Stimulated activated CD8-positive, alpha-beta memory T cell treated with anti-CD3 and anti-CD28 coated beads, Interleukin-2, amount 100 ng/mL, for 1 hour (primary cell): ENCODE measurements around the gene SLC6A8.
"Not testable (repeated sequence)": the region's sequence is repeated elsewhere in the genome, so short reads cannot be mapped to it uniquely, and the experiment has no call there.

Experiments
- DNase-seq, 2 donors: peaks; one replicate each; pipeline ENCODE4 v3.0.0-alpha.2; 2020; ENCODE audit warnings: low read depth in 2 of 2

The SLC6A8 gene

GRCh38 chrX:153706799-153707198, 19.1 kb downstream of the SLC6A8 start:
- DNase-seq: no peak

GRCh38 chrX:153707406-153707805, 19.7 kb downstream of the SLC6A8 start:
- DNase-seq: no peak

DNA sequence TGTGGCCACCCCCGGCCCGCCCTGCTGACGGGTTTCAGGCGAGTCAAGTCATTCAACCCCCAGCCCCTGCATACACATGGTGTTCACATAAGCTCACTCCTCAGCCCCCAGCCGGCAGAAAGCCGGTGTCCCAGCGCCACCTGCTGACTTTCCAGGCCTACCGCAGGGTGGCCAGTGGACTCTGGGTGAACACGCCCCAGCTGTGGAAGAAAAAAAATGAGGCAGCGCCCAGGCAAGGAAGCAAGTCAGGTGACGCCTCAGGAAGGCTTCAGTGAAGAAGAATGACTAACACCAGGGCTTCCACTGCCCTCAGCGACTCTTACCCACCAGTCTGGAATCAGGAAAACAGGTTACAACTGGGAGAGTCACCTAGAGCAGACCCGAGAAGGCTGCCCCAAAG, 20.7 kb downstream of the SLC6A8 start:
- DNase-seq: no peak

- DNase-seq: no peak
These were observed 22.3 kb downstream of the SLC6A8 start for GRCh38 chrX:153709726-153710674.

DNA sequence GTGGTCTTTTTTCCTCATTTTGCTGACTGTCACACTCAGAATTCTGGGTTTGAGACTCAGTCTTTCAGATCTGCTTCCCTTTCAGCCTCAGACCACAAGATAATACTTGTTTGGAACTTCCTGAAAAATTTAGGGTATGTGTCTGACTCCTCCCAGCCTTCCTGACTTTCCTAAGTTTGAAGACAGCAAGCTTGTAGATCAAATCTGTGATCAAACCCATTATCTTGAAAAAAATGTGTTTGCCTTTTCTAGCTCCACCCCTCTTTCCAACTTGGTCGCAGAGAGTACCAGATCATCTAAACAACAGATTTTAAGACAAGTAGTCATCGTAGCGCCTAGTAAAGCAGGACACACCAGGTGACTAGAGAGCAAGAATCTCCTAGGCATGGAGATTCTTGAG, 26.5 kb downstream of the SLC6A8 start:
- DNase-seq: no peak

- DNase-seq: no peak
These were observed 29.7 kb downstream of the SLC6A8 start for GRCh38 chrX:153717445-153717844.

- DNase-seq: no peak
These were observed 31.5 kb downstream of the SLC6A8 start for GRCh38 chrX:153719238-153719637.

- DNase-seq: no peak
These were observed 32.0 kb downstream of the SLC6A8 start for GRCh38 chrX:153719701-153720100.

DNA sequence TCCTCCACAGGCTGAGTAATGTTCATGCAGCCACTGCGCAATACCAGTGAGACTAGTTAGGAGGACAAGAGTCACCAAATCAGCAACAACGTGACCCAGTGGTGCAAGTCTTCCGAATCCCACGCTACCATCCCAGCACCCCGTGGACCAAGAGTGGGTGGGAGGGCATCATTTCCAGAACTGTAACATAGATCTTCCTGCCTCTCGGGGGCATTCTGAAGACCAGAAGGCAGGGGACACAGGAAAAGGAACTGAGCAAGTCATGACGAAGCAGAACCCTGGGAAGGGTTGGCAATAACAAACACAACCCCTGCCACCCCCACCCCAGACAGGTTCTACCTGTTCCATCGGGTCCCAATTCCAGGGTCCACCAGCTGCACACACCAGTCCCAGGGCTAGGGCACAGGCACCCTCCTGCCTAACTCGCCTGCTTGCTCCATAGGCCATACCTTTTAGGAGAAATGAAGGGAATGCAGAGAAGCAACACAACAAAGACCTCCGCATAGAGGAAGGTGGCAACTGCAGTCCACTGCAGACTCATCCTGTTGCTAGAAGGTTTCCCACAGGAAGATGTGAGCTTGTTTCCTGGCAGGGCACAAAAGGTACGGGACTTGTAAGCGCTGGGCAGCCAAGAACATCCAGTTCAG, 35.1 kb downstream of the SLC6A8 start:
- no peak for DNase-seq

- DNase-seq: peak in 1 of 2 donors; percentile 34
These were observed 35.9 kb downstream of the SLC6A8 start for GRCh38 chrX:153723351-153724251.

DNA sequence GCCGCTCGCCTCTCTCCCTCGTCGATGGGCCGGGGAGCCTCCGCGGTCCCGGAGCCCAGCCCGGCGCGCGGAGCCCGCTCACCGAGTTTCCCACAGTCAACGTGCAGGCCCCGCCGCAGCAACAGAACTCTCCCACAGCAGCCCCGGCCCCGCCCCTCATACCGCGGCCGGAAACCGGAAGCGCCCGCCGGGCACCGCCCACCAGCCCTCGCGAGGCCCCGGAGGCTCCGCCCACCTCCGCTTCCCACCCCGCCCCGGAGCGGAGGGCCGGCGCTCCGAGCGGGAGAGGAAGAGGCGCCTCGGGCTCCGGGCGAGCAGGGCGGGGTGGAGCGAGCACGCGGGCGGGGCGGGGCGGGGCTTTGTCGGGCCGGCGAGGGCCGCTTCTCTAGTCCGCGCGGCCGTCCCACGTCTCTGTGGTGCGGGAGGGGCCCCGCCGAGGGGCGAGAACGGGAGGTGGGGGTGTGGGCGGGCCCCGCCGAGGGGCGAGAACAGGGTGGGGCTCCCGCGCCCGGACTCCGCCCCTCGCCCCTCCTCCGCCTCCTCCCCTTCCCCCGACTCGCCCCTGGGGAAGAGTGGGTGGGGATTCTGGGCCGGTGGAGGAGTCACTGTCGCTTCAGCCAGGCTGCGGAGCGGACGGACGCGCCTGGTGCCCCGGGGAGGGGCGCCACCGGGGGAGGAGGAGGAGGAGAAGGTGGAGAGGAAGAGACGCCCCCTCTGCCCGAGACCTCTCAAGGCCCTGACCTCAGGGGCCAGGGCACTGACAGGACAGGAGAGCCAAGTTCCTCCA, 36.7 kb downstream of the SLC6A8 start, which contains the start of the genes ABCD1 and BCAP31:
TSS of gene ABCD1 (plus strand) at position 605 of the 787 bp plus-strand sequence. CDS start 411 bp downstream, outside the sequence.
TSS of gene BCAP31 (minus strand) at position 136 of the 787 bp plus-strand sequence. CDS start 1,143 bp downstream, outside the sequence.
- DNase-seq: peak; percentile 76 to 77

DNA sequence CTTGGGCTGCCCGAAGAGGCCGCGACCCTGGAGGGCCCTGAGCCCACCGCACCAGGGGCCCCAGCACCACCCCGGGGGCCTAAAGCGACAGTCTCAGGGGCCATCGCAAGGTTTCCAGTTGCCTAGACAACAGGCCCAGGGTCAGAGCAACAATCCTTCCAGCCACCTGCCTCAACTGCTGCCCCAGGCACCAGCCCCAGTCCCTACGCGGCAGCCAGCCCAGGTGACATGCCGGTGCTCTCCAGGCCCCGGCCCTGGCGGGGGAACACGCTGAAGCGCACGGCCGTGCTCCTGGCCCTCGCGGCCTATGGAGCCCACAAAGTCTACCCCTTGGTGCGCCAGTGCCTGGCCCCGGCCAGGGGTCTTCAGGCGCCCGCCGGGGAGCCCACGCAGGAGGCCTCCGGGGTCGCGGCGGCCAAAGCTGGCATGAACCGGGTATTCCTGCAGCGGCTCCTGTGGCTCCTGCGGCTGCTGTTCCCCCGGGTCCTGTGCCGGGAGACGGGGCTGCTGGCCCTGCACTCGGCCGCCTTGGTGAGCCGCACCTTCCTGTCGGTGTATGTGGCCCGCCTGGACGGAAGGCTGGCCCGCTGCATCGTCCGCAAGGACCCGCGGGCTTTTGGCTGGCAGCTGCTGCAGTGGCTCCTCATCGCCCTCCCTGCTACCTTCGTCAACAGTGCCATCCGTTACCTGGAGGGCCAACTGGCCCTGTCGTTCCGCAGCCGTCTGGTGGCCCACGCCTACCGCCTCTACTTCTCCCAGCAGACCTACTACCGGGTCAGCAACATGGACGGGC, 37.5 kb downstream of the SLC6A8 start:
- no peak for DNase-seq

- no peak for DNase-seq
These were observed 38.1 kb downstream of the SLC6A8 start for GRCh38 chrX:153725832-153726285.

DNA sequence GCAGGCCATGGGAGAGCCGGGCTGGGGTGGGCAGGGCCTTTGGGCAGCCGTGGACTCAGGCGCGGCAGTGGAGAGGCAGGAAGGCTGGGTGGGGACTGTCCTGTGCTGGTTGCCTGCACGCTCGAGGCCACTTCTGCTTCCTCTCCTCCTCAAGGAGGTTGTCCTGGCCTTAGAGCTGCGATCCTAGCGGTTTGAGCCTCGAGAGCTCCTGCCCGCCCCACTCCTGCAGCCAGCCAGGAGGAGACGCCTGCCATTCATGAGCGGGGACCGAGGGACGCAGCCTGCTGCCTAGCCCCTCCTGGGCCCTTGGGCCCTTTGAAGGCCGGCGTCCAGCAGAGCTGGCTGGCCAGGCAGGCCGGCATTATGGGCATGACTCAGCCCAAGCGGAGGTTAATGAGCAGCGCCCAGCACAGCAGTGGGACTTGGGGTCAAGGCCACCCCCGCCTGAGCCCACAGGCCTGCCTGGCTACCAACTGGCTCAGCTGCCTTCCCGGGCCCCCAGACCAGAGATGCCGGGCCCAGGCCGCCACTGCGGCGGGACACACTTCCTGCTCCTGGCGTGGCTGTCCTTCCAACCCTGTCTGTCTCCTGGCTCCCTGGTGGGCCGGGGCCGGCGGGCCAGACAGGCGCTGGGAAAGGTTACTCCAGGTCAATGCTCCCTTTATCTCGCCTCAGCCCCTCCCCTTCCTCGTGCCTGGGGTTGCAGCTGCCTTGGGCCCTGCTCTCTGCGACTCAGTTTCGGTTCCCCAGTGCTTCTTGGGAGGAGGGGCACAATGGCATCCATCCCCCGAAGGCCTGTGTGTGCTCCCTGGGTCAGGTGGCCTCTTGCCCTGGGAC, 38.8 kb downstream of the SLC6A8 start:
- no peak for DNase-seq

DNA sequence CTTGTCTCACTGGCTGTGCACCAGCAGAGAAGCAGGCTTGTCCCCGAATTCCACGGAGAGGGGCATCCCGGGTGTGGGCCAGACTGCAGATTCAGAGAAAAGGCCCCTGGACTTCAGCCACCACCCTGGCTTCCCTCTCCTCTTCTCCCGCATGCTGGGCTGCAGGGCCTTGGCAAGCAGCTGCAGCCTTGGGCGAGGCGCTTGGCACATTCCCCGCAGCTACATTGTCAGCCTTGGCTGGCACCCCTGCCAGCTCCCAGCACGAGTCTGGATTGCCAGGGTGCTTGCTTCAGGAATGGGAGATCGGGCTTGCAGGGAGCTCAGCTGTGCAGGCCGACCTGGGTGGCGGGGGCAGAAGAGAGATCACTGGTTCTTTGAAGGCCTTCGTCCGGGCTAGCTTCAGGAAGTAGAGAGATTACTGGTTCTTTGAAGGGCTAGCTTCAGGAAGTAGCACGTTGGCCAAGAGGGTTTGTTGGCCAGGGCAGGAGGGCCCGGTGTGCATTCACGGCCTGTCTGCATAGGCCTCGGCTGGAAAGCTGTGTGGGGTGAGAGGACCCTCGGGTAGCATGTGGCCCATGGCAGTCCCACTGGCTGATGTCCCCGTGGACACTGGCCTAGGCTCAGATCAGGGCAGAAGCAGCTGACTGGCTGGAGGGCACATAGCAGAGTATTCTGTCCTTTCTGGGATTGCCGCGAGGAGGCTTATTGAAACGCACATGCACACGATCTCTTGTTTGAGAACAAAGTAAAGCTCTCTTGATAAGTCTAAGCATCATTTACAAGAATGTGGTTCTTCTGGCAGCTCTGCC, 39.6 kb downstream of the SLC6A8 start:
- DNase-seq: no peak

DNA sequence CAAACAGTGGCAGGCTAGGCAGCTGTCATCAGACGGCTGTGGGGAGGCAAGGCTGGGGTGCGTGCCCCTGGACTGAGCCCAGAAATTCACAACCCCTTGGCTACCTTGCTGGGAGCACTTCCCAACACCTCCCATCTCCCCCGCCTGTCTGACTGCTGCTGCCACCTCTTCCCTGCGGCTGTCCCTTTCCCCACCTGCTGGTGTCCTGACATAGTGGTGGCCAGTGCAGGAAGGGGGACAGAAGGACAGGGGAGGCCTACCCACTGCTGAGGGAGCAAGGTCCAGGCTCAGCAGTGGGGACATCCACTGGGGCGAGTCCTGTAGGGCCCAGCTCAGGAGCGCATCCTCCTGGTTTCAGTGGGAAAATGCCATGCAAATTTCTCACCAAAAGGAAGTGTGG, 40.4 kb downstream of the SLC6A8 start:
- no peak for DNase-seq

GRCh38 chrX:153728951-153729631, 41.4 kb downstream of the SLC6A8 start:
- no peak for DNase-seq

GRCh38 chrX:153730115-153730514, 42.4 kb downstream of the SLC6A8 start:
- not testable (repeated sequence) for DNase-seq
